Stimulated activated CD4-positive, alpha-beta T cell treated with anti-CD3 and anti-CD28 coated beads, Interleukin-12 subunit alpha, Interleukin-12 subunit beta, amount 100 ng/mL, for 24 hours (primary cell): Measurements from ENCODE around the gene KIF7.
"Not testable (repeated sequence)": the region's sequence is repeated elsewhere in the genome, so short reads cannot be mapped to it uniquely, and the experiment has no call there.

Experiments
- DNase-seq, 2 experiments: peaks; one replicate each; pipeline ENCODE4 v3.0.0-alpha.2; 2020; ENCODE audit warnings: low read depth in 2 of 2

KIF7 gene, protein sequence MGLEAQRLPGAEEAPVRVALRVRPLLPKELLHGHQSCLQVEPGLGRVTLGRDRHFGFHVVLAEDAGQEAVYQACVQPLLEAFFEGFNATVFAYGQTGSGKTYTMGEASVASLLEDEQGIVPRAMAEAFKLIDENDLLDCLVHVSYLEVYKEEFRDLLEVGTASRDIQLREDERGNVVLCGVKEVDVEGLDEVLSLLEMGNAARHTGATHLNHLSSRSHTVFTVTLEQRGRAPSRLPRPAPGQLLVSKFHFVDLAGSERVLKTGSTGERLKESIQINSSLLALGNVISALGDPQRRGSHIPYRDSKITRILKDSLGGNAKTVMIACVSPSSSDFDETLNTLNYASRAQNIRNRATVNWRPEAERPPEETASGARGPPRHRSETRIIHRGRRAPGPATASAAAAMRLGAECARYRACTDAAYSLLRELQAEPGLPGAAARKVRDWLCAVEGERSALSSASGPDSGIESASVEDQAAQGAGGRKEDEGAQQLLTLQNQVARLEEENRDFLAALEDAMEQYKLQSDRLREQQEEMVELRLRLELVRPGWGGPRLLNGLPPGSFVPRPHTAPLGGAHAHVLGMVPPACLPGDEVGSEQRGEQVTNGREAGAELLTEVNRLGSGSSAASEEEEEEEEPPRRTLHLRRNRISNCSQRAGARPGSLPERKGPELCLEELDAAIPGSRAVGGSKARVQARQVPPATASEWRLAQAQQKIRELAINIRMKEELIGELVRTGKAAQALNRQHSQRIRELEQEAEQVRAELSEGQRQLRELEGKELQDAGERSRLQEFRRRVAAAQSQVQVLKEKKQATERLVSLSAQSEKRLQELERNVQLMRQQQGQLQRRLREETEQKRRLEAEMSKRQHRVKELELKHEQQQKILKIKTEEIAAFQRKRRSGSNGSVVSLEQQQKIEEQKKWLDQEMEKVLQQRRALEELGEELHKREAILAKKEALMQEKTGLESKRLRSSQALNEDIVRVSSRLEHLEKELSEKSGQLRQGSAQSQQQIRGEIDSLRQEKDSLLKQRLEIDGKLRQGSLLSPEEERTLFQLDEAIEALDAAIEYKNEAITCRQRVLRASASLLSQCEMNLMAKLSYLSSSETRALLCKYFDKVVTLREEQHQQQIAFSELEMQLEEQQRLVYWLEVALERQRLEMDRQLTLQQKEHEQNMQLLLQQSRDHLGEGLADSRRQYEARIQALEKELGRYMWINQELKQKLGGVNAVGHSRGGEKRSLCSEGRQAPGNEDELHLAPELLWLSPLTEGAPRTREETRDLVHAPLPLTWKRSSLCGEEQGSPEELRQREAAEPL (N-terminal part only)

GRCh38 chr15:89654847-89655805, at the start of gene KIF7:
KIF7 (minus strand) TSS chr15:89655467; CDS start chr15:89652930, 2,537 bp downstream.
- peak in 1 of 2 experiments; percentile 7 for DNase-seq

DNA sequence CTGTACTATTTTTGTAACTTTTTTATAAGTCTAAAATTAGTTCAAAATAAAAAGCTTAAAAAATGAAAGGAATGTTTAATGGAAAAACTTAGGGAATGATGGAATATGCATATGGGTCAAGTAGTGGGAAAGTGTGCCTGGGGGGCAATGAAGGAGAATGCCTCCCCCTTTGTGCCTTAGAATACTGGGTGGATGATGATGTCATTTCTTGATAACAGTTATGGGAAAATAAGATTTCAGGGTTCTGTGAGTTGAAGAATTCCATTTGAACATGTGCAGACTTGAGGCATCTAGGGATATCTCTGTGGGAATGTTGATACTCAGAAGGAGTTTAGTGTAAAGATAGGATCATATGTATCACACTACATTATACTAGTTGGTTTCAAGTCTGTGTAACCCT, 49.1 kb upstream of the KIF7 start:
- DNase-seq: no peak

DNA sequence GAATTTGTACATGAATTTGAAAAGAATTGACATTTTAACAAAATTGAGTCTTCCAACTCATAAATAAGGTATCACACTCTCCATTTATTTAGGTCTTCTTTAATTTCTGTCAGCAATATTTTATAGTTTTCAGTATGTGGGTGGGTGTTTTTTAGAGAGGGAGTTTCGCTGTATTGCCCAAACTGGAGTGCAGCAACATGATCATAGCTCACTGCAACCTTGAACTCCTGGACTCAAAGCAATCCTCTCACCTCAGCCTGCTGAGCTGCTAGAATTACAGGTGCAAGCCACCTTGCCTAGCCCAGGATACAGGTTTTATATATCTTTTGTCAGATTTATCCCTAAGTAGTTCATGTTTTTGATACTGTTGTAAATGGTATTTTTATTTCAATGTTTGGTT, 39.9 kb upstream of the KIF7 start:
- no peak for DNase-seq

GRCh38 chr15:89693696-89694095, 38.4 kb upstream of the KIF7 start:
- DNase-seq: no peak

GRCh38 chr15:89693091-89693490, 37.8 kb upstream of the KIF7 start:
- DNase-seq: no peak

DNA sequence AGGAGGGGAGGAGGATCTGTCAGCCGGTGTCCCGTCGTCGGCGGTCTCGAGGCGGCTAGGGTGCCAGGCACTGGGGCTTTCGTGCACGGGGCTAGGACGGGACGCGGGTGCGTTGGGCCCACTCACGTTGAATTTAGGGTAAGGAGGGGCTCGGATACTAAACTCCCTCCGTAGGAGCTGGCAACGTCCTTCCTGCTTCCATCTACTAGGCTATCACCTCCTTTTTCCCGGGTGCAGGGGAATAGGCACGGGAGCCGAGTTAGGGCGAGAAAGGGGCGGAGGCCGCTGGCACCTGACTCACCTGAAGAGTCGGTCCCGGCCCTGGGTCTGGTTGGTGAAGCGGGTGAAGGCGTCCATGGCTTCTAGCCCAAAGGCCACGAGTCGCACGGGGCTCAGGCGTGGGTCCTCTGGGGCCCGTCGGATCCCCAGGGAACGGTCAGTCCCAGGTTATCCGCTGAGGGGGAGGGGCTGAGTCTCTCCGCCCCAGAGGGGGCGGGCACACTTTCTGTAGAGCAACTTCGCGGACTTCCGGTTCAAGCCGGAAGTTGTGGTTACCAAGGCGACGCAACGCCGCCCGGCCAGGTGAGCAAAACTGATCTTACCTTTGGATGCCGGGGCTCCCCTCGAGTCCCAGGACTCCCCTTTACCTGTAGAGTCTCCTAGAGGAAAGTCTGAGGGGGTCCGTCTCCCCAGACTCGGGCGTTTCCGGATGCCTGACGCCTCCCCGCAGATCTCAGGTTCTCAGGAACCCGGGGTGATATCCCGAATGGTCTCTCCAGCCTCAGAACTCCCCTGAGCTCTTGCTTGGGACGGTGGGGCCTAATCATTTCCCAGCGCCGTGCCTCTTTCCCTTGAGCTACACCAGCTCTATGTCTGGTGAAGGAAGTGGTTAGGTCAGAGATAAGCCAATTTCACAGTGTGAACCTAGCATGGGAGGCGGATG, 35.3 kb upstream of the KIF7 start, which contains the start of the genes PEX11A and WDR93:
Gene PEX11A (minus strand): TSS at position 479 of the 943 bp plus-strand sequence. CDS start 122 bp downstream, at position 357.
Gene WDR93 (plus strand): TSS at position 536 of the 943 bp plus-strand sequence. CDS start 10,936 bp downstream, outside the sequence.
- peak; percentile 54 to 74 for DNase-seq

- not testable (repeated sequence) for DNase-seq
These were observed 34.6 kb upstream of the KIF7 start for GRCh38 chr15:89689930-89690275.

GRCh38 chr15:89686522-89686921, 31.3 kb upstream of the KIF7 start:
- no peak for DNase-seq

DNA sequence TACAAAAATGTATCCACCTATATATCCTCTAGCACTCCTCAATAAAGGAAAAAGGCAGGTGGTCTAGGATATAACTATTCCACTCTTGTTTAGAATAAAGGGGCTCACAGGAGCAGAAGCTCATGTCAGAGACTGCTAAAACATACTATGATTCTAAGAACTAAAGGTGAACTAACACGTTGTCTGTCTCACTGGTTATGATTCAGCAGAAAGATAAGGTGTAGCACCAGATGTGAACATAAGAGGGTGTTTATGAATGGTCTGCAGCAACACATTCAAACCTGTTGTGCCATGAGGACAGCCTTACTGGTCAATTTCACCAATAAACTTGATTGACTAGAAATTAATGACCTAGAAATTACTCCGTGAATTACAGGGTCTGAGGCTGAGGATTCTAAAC, 30.7 kb upstream of the KIF7 start:
- DNase-seq: no peak

DNA sequence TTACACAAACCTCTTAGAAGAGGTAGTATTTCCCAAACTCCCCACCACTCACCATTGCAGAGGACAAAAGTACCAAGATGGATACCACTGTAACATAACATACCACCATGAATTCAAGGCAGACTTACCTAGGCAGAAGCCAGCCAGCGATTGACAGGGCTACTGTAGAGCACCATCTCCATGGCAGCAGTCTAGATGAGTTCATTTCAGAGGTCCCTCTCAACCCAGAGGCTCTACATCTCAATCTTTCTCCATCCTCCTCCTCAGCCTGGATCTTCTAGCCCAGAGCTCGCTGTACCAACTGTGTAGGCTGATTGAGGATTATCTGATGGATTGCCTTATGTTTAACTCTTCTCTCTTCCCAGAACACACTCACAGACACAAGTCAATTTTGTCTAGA, 25.9 kb upstream of the KIF7 start:
- DNase-seq: no peak

GRCh38 chr15:89680282-89680873, 25.1 kb upstream of the KIF7 start:
- no peak for DNase-seq

DNA sequence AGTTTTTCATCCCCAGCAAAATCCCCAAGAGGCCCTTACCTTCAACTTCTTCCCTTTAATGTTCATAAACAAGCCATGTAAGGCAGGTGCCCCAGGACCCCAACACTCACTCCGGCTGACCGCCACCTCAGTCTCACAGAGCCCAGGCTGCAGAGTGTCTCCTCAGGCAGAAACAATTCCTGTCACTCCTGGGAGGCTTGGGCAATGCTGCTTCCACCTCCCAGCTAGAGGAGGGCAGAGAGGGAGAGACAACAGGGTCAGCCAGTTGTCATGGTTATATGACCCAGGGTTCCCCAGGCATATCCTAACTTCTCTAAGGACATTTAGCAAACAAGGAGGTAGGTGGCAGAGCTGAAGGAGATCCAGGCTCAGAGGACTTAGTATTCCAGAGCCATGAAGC, 23.9 kb upstream of the KIF7 start, which contains the start of gene PLIN1:
Gene PLIN1 (minus strand): TSS at position 156 of the 400 bp plus-strand sequence. CDS start 1,878 bp downstream, outside the sequence.
- no peak for DNase-seq

DNA sequence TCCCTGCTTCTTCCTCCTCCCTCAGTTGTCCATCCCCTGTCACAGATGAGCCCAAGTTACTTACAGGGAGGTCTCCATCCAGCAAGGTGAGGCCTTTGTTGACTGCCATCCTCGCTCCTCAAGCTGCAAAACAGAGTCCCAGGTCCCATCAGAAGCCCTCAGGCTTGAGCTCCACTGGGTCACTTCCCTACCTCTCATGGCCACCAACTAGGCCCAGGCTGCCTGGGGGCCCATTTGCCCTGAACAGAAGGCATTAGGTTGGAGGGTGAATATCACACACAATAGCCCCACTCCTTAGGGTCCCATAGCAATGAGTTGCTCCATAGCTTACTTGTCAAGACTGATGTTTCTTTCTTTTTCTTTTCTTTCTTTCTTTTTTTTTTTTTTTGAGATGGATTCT, 22.1 kb upstream of the KIF7 start:
- no peak for DNase-seq

- DNase-seq: no peak
These were observed 20.3 kb upstream of the KIF7 start for GRCh38 chr15:89675606-89676005.

DNA sequence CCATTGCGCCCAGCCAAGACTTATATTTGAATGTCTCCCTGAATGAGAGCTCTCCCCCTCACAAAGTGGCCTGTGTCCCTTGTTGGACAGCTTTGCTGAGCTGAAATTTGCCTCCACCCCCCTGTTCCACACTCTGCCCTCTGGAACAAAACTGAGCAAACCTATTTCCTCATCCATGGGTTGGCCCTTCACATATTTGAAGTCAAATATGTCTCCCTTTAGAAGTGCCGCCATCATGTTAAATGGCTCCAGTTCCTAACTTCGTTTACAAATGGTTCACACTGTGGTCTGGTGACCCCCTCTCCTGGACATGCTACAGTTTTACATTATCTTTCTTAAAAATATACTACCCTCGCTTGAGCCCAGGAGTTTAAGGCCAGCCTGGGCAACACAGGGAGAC, 19.3 kb upstream of the KIF7 start:
- no peak for DNase-seq

GRCh38 chr15:89673165-89673512, 17.9 kb upstream of the KIF7 start:
- no peak for DNase-seq

GRCh38 chr15:89672221-89673164, 17.2 kb upstream of the KIF7 start:
- no peak for DNase-seq

DNA sequence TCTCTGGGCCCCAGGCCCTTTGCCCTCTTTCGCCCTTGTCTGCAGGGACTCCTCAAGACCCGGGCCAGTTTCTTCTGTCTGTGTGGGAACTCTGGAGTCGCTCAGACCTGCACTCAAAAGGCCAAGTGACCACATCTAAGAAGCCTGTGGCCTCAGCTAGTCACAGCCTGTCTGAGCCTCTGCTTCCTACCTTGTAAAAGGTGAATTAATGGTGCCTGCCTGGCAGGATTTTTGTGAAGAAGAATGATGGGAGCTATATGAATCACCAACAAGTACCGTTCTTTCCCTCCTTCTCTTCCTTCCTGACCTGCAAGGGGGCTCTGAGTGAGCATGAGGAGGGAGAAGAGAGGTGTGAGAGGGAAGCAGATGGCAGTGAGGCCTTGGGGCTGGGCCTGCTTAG, 16.4 kb upstream of the KIF7 start:
- DNase-seq: no peak
